Liver (tissue), 9 donors: ENCODE data around the gene ZNF366. TPM values are rescaled to one million over a fixed set of nuclear protein-coding genes. Genes with fewer than 3 reads are reported as not detected.

Experiments used
- DNase-seq: peaks from one replicate; pipeline ENCODE4 v3.0.0-alpha.2; 2017; ENCODE audit warnings: low spot score
- H3K27ac ChIP-seq, 2 donors: one replicate each; pipeline ENCODE4 v1.7.0; 2013; ENCODE audit warnings: inconsistent platforms in 2 of 2, low read length in 2 of 2, control low read depth in 1 of 2, low read depth in 1 of 2, mild to moderate bottlenecking in 1 of 2
- H3K27me3 ChIP-seq, 4 donors: one replicate each; pipeline versions ENCODE4 v1.6.1 to v1.7.0; 2013; ENCODE audit warnings: low read length in 3 of 4, inconsistent platforms in 1 of 4, mild to moderate bottlenecking in 1 of 4, moderate library complexity in 1 of 4; ENCODE audit not compliant: control insufficient read depth in 4 of 4, insufficient read depth in 4 of 4
- H3K36me3 ChIP-seq, 4 donors: one replicate each; pipeline versions ENCODE4 v1.6.1 to v1.7.0; 2013; ENCODE audit warnings: low read length in 3 of 4, mild to moderate bottlenecking in 3 of 4, low read depth in 1 of 4, moderate library complexity in 1 of 4; ENCODE audit not compliant: control insufficient read depth in 4 of 4, insufficient read depth in 3 of 4
- H3K4me1 ChIP-seq, 4 donors: one replicate each; pipeline versions ENCODE4 v1.6.1 to v1.7.0; 2013; ENCODE audit warnings: low read length in 3 of 4, mild to moderate bottlenecking in 3 of 4, moderate library complexity in 1 of 4; ENCODE audit not compliant: control insufficient read depth in 4 of 4, insufficient read depth in 4 of 4
- H3K4me3 ChIP-seq, 3 donors: one replicate each; pipeline versions ENCODE4 v1.6.1 to v1.7.0; 2013; ENCODE audit warnings: low read length in 3 of 3, control low read depth in 1 of 3, low read depth in 1 of 3, mild to moderate bottlenecking in 1 of 3
- H3K9ac ChIP-seq, 2 donors: one replicate each; pipeline ENCODE4 v1.7.0; 2013; ENCODE audit warnings: low read length in 2 of 2, mild to moderate bottlenecking in 2 of 2, moderate library complexity in 2 of 2, control low read depth in 1 of 2, low read depth in 1 of 2
- H3K9me3 ChIP-seq, 4 donors: one replicate each; pipeline versions ENCODE4 v1.6.1 to v1.7.0; 2013; ENCODE audit warnings: low read length in 3 of 4; ENCODE audit not compliant: control insufficient read depth in 4 of 4
- EGR1 ChIP-seq, 2 donors: IDR thresholded peaks; 2 replicates each; pipeline ENCODE4 v1.6.1; 2016 to 2018; ENCODE audit warnings: antibody characterized with exemption in 2 of 2, low read depth in 2 of 2
- FOXA1 ChIP-seq: IDR thresholded peaks from 2 replicates; pipeline ENCODE4 v1.6.1; 2016; ENCODE audit warnings: antibody characterized with exemption
- FOXA2 ChIP-seq: IDR thresholded peaks from 2 replicates; pipeline ENCODE4 v1.6.1; 2016; ENCODE audit warnings: antibody characterized with exemption
- GABPA ChIP-seq, 2 donors: IDR thresholded peaks in 1 of 2; conservative IDR thresholded peaks in 1 of 2; 2 replicates each; pipeline ENCODE4 v1.6.1; 2016; ENCODE audit warnings: antibody characterized with exemption in 2 of 2, mild to moderate bottlenecking in 1 of 2, moderate library complexity in 1 of 2
- HNF4A ChIP-seq, 2 donors: conservative IDR thresholded peaks; 2 replicates each; pipeline ENCODE4 v1.6.1; 2016; ENCODE audit warnings: antibody characterized with exemption in 2 of 2, mild to moderate bottlenecking in 2 of 2
- HNF4G ChIP-seq: IDR thresholded peaks from 2 replicates; pipeline ENCODE4 v1.6.1; 2016; ENCODE audit warnings: antibody characterized with exemption
- JUND ChIP-seq, 2 donors: IDR thresholded peaks; 2 replicates each; pipeline ENCODE4 v1.6.1; 2016; ENCODE audit warnings: antibody characterized with exemption in 2 of 2
- NR2F2 ChIP-seq: IDR thresholded peaks from 2 replicates; pipeline ENCODE4 v1.6.1; 2016; ENCODE audit warnings: antibody characterized with exemption
- RAD21 ChIP-seq, 2 donors: IDR thresholded peaks; 2 replicates each; pipeline ENCODE4 v1.6.1; 2016; ENCODE audit warnings: antibody characterized with exemption in 2 of 2, mild to moderate bottlenecking in 2 of 2
- RXRA ChIP-seq, 2 donors: IDR thresholded peaks; 2 replicates each; pipeline ENCODE4 v1.6.1; 2017 to 2018; ENCODE audit warnings: antibody characterized with exemption in 2 of 2, mild to moderate bottlenecking in 1 of 2
- SP1 ChIP-seq: IDR thresholded peaks from 2 replicates; pipeline ENCODE4 v1.6.1; 2018; ENCODE audit warnings: antibody characterized with exemption, mild to moderate bottlenecking
- TAF1 ChIP-seq: conservative IDR thresholded peaks from 2 replicates; pipeline ENCODE4 v1.6.1; 2016; ENCODE audit warnings: antibody characterized with exemption, mild to moderate bottlenecking
- YY1 ChIP-seq: IDR thresholded peaks from 2 replicates; pipeline ENCODE4 v1.6.1; 2016; ENCODE audit warnings: antibody characterized with exemption, mild to moderate bottlenecking
- WGBS: extraction: QIAGEN DNeasy Blood & Tissue Kit; methylation state at CpG from one replicate; pipeline ENCODE4 v1.1.7; 2013; 5-methylcytosine and 5-hydroxymethylcytosine counted together
- polyA plus RNA-seq, 2 donors: library from polyadenylated mRNA; stranded (reverse) in 1 of 2; unstranded in 1 of 2; fragments of 200-250 nt in 1 of 2; fragments of >200 nt in 1 of 2; fragmentation: Nextera tagmentation in 1 of 2; extraction: Ambion mirVana in 1 of 2; gene quantifications; one replicate each; pipeline versions ENCODE4 v1.2.1 to v1.2.3, GENCODE V29; 2013 to 2015
- total RNA-seq, 2 donors: library from RNA; depleted of rRNA; stranded (reverse); fragments of >200 nt; gene quantifications; one replicate each; pipeline ENCODE4 v1.2.3, GENCODE V29; 2014
- TF ChIP-seq, protein P1 (sequence below): IDR thresholded peaks from 2 replicates; pipeline ENCODE4 v1.6.1; 2016; ENCODE audit warnings: antibody characterized with exemption, mild to moderate bottlenecking
- TF ChIP-seq, protein P2 (sequence below): IDR thresholded peaks from 2 replicates; pipeline ENCODE4 v1.6.1; 2016; ENCODE audit warnings: antibody characterized with exemption
- TF ChIP-seq, protein P3 (sequence below): fragments of 150-350 bp; IDR thresholded peaks from 2 replicates; pipeline ENCODE4 v1.5.1; 2017; ENCODE audit warnings: improper control_type of control experiment, low read depth, low read length; ENCODE audit not compliant: missing input control
- TF ChIP-seq, protein P4 (sequence below): IDR thresholded peaks from 2 replicates; pipeline ENCODE4 v1.6.1; 2016; ENCODE audit warnings: antibody characterized with exemption
- TF ChIP-seq, protein P5 (sequence below): IDR thresholded peaks from 2 replicates; pipeline ENCODE4 v1.6.1; 2016; ENCODE audit warnings: antibody characterized with exemption
- donor health status: healthy.
- donor health status: healthy.
- donor health status: healthy.
- donor health status: healthy.
- donor health status: healthy.

The ZNF366 gene
- total and polyA plus RNA-seq, 4 donors: 0.71 to 1.0 (median 0.75) TPM

DNA sequence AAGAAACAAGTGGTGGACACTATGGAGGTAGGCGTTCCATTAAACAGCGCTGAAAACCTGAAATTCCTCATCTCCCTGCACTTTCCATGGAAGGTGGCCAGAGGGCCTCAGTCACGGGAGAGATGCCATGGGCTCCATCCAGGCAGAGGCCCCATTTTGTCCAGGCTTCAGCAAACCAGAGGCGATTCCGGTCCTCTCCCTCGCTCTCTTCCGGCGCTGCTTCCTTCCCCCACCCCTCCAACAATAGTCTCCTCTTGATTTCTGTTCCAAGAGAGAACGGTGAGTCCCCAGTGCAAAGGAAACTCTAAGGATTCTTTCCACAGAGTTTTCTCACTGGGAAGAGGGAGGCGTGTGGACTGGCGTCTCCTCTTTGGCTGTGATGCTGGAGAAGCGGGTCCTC, 7.5 kb downstream of the ZNF366 start:
- no peak for DNase-seq
- no peak overlapping the region for H3K27ac ChIP-seq
- H3K9ac ChIP-seq: no peak overlapping the region
- H3K9me3 ChIP-seq: no peaks in the 10 kb centered on the region
- 91% methylated on average over 12 of the region's 12 CpGs for WGBS
- H3K27me3 ChIP-seq: no peaks in the 10 kb centered on the region
- TF ChIP-seq, protein P1, sequence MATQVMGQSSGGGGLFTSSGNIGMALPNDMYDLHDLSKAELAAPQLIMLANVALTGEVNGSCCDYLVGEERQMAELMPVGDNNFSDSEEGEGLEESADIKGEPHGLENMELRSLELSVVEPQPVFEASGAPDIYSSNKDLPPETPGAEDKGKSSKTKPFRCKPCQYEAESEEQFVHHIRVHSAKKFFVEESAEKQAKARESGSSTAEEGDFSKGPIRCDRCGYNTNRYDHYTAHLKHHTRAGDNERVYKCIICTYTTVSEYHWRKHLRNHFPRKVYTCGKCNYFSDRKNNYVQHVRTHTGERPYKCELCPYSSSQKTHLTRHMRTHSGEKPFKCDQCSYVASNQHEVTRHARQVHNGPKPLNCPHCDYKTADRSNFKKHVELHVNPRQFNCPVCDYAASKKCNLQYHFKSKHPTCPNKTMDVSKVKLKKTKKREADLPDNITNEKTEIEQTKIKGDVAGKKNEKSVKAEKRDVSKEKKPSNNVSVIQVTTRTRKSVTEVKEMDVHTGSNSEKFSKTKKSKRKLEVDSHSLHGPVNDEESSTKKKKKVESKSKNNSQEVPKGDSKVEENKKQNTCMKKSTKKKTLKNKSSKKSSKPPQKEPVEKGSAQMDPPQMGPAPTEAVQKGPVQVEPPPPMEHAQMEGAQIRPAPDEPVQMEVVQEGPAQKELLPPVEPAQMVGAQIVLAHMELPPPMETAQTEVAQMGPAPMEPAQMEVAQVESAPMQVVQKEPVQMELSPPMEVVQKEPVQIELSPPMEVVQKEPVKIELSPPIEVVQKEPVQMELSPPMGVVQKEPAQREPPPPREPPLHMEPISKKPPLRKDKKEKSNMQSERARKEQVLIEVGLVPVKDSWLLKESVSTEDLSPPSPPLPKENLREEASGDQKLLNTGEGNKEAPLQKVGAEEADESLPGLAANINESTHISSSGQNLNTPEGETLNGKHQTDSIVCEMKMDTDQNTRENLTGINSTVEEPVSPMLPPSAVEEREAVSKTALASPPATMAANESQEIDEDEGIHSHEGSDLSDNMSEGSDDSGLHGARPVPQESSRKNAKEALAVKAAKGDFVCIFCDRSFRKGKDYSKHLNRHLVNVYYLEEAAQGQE: no peak
- TF ChIP-seq NR2F2 (no peak), FOXA2 (no peak), HNF4G (no peak), SP1 (no peak), JUND (IDR thresholded peaks at IDR 0.05) (no peak), FOXA1 (no peak), RAD21 (IDR thresholded peaks at IDR 0.05) (no peak), HNF4A (conservative IDR thresholded peaks at IDR 0.05) (no peak), RXRA (IDR thresholded peaks at IDR 0.05) (no peak), YY1 (no peak), EGR1 (IDR thresholded peaks at IDR 0.05; ENCODE audit: low read depth in 2 of 2) (no peak), TAF1 (no peak)
- TF ChIP-seq, protein P2, sequence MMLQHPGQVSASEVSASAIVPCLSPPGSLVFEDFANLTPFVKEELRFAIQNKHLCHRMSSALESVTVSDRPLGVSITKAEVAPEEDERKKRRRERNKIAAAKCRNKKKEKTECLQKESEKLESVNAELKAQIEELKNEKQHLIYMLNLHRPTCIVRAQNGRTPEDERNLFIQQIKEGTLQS: no peak
- TF ChIP-seq, protein P3, sequence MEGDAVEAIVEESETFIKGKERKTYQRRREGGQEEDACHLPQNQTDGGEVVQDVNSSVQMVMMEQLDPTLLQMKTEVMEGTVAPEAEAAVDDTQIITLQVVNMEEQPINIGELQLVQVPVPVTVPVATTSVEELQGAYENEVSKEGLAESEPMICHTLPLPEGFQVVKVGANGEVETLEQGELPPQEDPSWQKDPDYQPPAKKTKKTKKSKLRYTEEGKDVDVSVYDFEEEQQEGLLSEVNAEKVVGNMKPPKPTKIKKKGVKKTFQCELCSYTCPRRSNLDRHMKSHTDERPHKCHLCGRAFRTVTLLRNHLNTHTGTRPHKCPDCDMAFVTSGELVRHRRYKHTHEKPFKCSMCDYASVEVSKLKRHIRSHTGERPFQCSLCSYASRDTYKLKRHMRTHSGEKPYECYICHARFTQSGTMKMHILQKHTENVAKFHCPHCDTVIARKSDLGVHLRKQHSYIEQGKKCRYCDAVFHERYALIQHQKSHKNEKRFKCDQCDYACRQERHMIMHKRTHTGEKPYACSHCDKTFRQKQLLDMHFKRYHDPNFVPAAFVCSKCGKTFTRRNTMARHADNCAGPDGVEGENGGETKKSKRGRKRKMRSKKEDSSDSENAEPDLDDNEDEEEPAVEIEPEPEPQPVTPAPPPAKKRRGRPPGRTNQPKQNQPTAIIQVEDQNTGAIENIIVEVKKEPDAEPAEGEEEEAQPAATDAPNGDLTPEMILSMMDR: no peak
- TF ChIP-seq, protein P4, sequence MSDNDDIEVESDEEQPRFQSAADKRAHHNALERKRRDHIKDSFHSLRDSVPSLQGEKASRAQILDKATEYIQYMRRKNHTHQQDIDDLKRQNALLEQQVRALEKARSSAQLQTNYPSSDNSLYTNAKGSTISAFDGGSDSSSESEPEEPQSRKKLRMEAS: no peak
- H3K4me3 ChIP-seq: no peak overlapping the region
- peaks cover 0 to 2% (median 0%) of the 10 kb centered on the region in 4 donors for H3K4me1 ChIP-seq
- H3K36me3 ChIP-seq: no peaks in the 10 kb centered on the region

DNA sequence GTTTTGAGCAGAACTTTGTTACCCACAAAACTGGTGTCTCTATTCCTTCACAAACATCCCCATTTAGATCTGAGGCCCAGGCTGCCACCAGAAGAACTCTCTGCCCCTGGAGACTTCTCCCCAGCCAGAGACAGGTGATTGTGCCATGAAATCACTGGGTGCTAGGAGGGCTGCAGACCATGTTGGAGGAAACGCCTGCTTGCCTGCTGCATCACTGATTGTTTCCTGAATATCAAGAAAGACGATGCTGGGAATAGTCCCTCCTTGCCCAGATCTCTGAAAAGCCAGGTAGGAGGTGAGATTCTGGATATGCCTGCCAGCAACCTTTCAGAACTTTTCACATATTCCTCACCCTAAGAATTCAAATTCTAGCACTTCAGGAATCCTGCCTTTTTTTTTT, 8.1 kb downstream of the ZNF366 start:
- WGBS: 78% methylated on average over 2 of the region's 2 CpGs
- Histone ChIP-seq H3K27me3 (no peaks in the 10 kb centered on the region), H3K4me3 (no peak overlapping the region), H3K27ac (no peak overlapping the region), H3K9ac (no peak overlapping the region), H3K36me3 (no peaks in the 10 kb centered on the region), H3K4me1 (peaks cover 0 to 2% (median 0%) of the 10 kb centered on the region in 4 donors), H3K9me3 (no peaks in the 10 kb centered on the region)
- TF ChIP-seq GABPA (IDR thresholded peaks at IDR 0.05 in 1 of 2, conservative IDR thresholded peaks at IDR 0.05 in 1 of 2): no peak
- no peak for TF ChIP-seq HNF4G
- no peak for TF ChIP-seq RXRA (IDR thresholded peaks at IDR 0.05)
- no peak for TF ChIP-seq EGR1 (IDR thresholded peaks at IDR 0.05; ENCODE audit: low read depth in 2 of 2)
- no peak for TF ChIP-seq RAD21 (IDR thresholded peaks at IDR 0.05)
- TF ChIP-seq TAF1: no peak
- no peak for TF ChIP-seq NR2F2
- TF ChIP-seq FOXA2: no peak
- TF ChIP-seq, protein P1: no peak
- TF ChIP-seq, protein P3: no peak
- TF ChIP-seq, protein P5, sequence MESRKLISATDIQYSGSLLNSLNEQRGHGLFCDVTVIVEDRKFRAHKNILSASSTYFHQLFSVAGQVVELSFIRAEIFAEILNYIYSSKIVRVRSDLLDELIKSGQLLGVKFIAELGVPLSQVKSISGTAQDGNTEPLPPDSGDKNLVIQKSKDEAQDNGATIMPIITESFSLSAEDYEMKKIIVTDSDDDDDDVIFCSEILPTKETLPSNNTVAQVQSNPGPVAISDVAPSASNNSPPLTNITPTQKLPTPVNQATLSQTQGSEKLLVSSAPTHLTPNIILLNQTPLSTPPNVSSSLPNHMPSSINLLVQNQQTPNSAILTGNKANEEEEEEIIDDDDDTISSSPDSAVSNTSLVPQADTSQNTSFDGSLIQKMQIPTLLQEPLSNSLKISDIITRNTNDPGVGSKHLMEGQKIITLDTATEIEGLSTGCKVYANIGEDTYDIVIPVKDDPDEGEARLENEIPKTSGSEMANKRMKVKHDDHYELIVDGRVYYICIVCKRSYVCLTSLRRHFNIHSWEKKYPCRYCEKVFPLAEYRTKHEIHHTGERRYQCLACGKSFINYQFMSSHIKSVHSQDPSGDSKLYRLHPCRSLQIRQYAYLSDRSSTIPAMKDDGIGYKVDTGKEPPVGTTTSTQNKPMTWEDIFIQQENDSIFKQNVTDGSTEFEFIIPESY: no peak
- TF ChIP-seq SP1: no peak
- no peak for DNase-seq
